Vagina (tissue), 2 donors: ENCODE measurements around the gene CD63.

Experiments
- POLR2A ChIP-seq, 2 donors: fragments of 450-650 bp; IDR thresholded peaks; one replicate each; pipeline ENCODE4 v1.6.1; 2017; ENCODE audit warnings: antibody characterized with exemption in 2 of 2, mild to moderate bottlenecking in 2 of 2, moderate library complexity in 2 of 2
- POLR2AphosphoS5 ChIP-seq, 2 donors: sonication (generic); formaldehyde crosslinking; IDR thresholded peaks; one replicate each; pipeline ENCODE4 v1.9.0; 2017; ENCODE audit warnings: antibody characterized with exemption in 2 of 2, mild to moderate bottlenecking in 2 of 2, low read depth in 1 of 2; ENCODE audit not compliant: insufficient read depth in 1 of 2
- TF ChIP-seq, protein P1 (sequence below), 3 experiments: fragments of 450-650 bp in 2 of 3; fragments of 200-600 bp in 1 of 3; sonication (generic) in 1 of 3; IDR thresholded peaks; one replicate each; pipeline ENCODE4 v1.5.1; 2017 to 2019; ENCODE audit warnings: antibody characterized with exemption in 3 of 3, mild to moderate bottlenecking in 2 of 3, moderate library complexity in 2 of 3

DNA sequence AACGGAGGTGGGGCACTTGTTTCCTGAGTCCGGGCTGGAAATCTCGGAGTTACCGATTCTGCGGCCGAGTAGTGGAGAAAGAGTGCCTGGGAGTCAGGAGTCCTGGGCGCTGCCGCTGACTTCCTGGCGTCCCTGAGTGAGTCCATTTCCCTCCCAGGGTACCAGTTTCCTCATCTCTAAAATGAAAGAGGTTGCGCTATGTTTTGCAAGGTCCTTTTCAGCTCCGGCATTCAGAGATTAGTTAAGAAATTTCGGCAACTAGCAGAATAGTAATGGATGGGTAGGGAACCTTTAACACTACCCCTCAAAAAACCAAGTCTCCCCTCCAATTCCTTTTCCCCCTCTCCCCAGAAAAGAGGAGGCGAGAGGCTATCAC, 12.2 kb downstream of the CD63 start:
- TF ChIP-seq POLR2A (IDR thresholded peaks at IDR 0.05) (no peak), POLR2AphosphoS5 (IDR thresholded peaks at IDR 0.05; ENCODE audit: insufficient read depth in 1 of 2, low read depth in 1 of 2) (no peak)
- TF ChIP-seq, protein P1, sequence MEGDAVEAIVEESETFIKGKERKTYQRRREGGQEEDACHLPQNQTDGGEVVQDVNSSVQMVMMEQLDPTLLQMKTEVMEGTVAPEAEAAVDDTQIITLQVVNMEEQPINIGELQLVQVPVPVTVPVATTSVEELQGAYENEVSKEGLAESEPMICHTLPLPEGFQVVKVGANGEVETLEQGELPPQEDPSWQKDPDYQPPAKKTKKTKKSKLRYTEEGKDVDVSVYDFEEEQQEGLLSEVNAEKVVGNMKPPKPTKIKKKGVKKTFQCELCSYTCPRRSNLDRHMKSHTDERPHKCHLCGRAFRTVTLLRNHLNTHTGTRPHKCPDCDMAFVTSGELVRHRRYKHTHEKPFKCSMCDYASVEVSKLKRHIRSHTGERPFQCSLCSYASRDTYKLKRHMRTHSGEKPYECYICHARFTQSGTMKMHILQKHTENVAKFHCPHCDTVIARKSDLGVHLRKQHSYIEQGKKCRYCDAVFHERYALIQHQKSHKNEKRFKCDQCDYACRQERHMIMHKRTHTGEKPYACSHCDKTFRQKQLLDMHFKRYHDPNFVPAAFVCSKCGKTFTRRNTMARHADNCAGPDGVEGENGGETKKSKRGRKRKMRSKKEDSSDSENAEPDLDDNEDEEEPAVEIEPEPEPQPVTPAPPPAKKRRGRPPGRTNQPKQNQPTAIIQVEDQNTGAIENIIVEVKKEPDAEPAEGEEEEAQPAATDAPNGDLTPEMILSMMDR (IDR thresholded peaks at IDR 0.05) = no peak
